Left ventricle myocardium inferior (tissue), 1 donor: Measurements from ENCODE around the gene CCDC78. TPM values are rescaled to one million over a fixed set of nuclear protein-coding genes. Genes with fewer than 3 reads are reported as not detected.

Experiments
- DNase-seq: peaks from one replicate; pipeline ENCODE4 v3.0.0-alpha.2; 2020
- H3K27ac ChIP-seq: fragments of 200-600 bp; replicated peaks from 2 replicates; pipeline ENCODE4 v1.8.0; 2021
- H3K27me3 ChIP-seq: fragments of 200-600 bp; 2 replicates; pipeline ENCODE4 v1.8.0; 2021; ENCODE audit warnings: low read depth
- H3K36me3 ChIP-seq: fragments of 200-600 bp; 2 replicates; pipeline ENCODE4 v1.8.0; 2021
- H3K4me1 ChIP-seq: fragments of 200-600 bp; 2 replicates; pipeline ENCODE4 v1.8.0; 2021
- H3K4me3 ChIP-seq: fragments of 200-600 bp; 2 replicates; pipeline ENCODE4 v1.8.0; 2021; ENCODE audit warnings: mild to moderate bottlenecking, moderate library complexity
- H3K9me3 ChIP-seq: fragments of 200-600 bp; replicated peaks from 2 replicates; pipeline ENCODE4 v1.8.0; 2021
- CTCF ChIP-seq: fragments of 200-600 bp; IDR thresholded peaks from 2 replicates; pipeline ENCODE4 v1.8.0; 2021; ENCODE audit warnings: antibody characterized with exemption, mild to moderate bottlenecking, borderline replicate concordance
- intact Hi-C: fragments of 100-400 bp; cut with micrococcal nuclease; formaldehyde crosslinking; loops from one replicate; pipeline ENCODE4 v1.11.0; 2022
- total RNA-seq: library from RNA; stranded (reverse); fragmentation: NEBNext Ultra II Directional; extraction: Animal tissue kit (Norgen Biotek cat#: 25700); gene quantifications from one replicate; pipeline ENCODE4 v1.2.1, GENCODE V29; 2021
- donor health status: DM: no; HTN: yes; CAD: no; lungs with severe emphysema.

Gene CCDC78
- total RNA-seq, 1 donor from 2014 or later: 0.49 TPM

DNA sequence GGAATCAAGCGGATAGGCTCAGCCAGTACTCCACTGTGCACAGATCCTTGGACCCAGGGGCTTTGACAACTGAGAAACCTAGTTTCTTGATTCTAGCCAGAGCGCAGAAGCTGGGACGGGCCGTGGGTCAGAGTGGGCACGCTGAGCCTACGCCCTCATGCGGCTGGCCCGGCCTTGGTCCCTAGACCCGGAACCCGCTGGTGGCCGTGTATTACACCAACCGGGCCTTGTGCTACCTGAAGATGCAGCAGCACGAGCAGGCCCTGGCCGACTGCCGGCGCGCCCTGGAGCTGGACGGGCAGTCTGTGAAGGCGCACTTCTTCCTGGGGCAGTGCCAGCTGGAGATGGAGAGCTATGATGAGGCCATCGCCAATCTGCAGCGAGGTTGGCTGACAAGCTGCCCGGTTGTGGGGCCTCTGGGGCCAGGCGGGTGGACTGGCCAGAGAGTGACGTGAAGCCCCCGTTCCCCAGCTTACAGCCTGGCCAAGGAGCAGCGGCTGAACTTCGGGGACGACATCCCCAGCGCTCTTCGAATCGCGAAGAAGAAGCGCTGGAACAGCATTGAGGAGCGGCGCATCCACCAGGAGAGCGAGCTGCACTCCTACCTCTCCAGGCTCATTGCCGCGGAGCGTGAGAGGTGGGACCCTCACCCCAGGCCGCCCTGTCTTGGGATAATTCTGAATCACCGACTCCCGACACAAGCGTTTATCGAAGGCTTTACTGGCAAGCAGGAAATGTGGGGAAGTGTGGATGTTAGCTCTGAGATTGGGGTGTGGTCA is 45.1 kb downstream of the CCDC78 start:
- Histone ChIP-seq H3K9me3 (no peaks in the 10 kb centered on the region), H3K36me3 (peaks cover 21% of the 10 kb centered on the region), H3K4me3 (peak overlapping the region; percentile 88), H3K4me1 (peaks cover 73% of the 10 kb centered on the region), H3K27ac (peak overlapping the region; percentile 100), H3K27me3 (peaks cover 19% of the 10 kb centered on the region)
- intact Hi-C loops: no loop called here
- no peak for TF ChIP-seq CTCF
- DNase-seq: no peak

- TF ChIP-seq CTCF: no peak
- Histone ChIP-seq H3K9me3 (no peaks in the 10 kb centered on the region), H3K27ac (peak overlapping the region; percentile 100), H3K36me3 (peaks cover 21% of the 10 kb centered on the region), H3K27me3 (peaks cover 19% of the 10 kb centered on the region), H3K4me1 (peaks cover 73% of the 10 kb centered on the region), H3K4me3 (peak overlapping the region; percentile 88)
- intact Hi-C loops: no loop called here
- DNase-seq: no peak
Measured at GRCh38 chr16:680625-680945, 45.7 kb downstream of the CCDC78 start.

GRCh38 chr16:679814-680624 is 46.2 kb downstream of the CCDC78 start, which contains the start of gene STUB1:
Gene STUB1 (plus strand): TSS chr16:680410. CDS start chr16:680526, 116 bp downstream.
- no peak for TF ChIP-seq CTCF
- peaks cover 72% of the 10 kb centered on the region for H3K4me1 ChIP-seq
- intact Hi-C loops: no loop called here

GRCh38 chr16:678858-679813 is 47.1 kb downstream of the CCDC78 start:
- TF ChIP-seq CTCF: no peak
- peak; percentile 76 for DNase-seq
- peaks cover 19% of the 10 kb centered on the region for H3K27me3 ChIP-seq
- peaks cover 23% of the 10 kb centered on the region for H3K36me3 ChIP-seq
- H3K27ac ChIP-seq: peak overlapping the region; percentile 100
- H3K4me3 ChIP-seq: peak overlapping the region; percentile 88
- H3K9me3 ChIP-seq: no peaks in the 10 kb centered on the region
- H3K4me1 ChIP-seq: peaks cover 74% of the 10 kb centered on the region
- intact Hi-C loops: no loop called here

More at GRCh38 chr16:679814-680624, 46.2 kb downstream of the CCDC78 start, which contains the start of gene STUB1:
- Histone ChIP-seq H3K27ac (peak within 1 kb of the TSS; percentile 100), H3K4me3 (peak within 1 kb of the TSS; percentile 88), H3K9me3 (no peaks in the 10 kb centered on the region), H3K27me3 (peaks cover 19% of the 10 kb centered on the region), H3K36me3 (peaks cover 21% of the 10 kb centered on the region)
- peak; percentile 88 for DNase-seq
